Hepatocyte (in vitro differentiated cells): ENCODE results near the gene A3GALT2. TPM values are rescaled to one million over a fixed set of nuclear protein-coding genes. Genes with fewer than 3 reads are reported as not detected.

Source experiments
- DNase-seq: peaks from one replicate; pipeline ENCODE4 v3.0.0-alpha.2; 2016; ENCODE audit warnings: low spot score
- H2AFZ ChIP-seq: fragments of 200-600 bp; sonication (generic); 2 replicates; pipeline ENCODE4 v1.6.0; 2016; ENCODE audit warnings: antibody characterized with exemption, mild to moderate bottlenecking
- H3K27ac ChIP-seq: fragments of 200-600 bp; sonication (generic); 2 replicates; pipeline ENCODE4 v1.5.1; 2016; ENCODE audit warnings: mild to moderate bottlenecking
- H3K27me3 ChIP-seq: fragments of 200-600 bp; sonication (generic); 2 replicates; pipeline ENCODE4 v1.6.1; 2016
- H3K36me3 ChIP-seq: fragments of 200-600 bp; sonication (generic); replicated peaks from 2 replicates; pipeline ENCODE4 v1.5.1; 2016; ENCODE audit warnings: low read depth; ENCODE audit not compliant: insufficient read depth
- H3K4me1 ChIP-seq: fragments of 200-600 bp; sonication (generic); 2 replicates; pipeline ENCODE4 v1.5.1; 2016; ENCODE audit warnings: mild to moderate bottlenecking, moderate library complexity; ENCODE audit not compliant: insufficient read depth
- H3K4me2 ChIP-seq: fragments of 200-600 bp; sonication (generic); 2 replicates; pipeline ENCODE4 v1.6.0; 2016
- H3K4me3 ChIP-seq: fragments of 200-600 bp; sonication (generic); 2 replicates; pipeline ENCODE4 v1.5.1; 2016; ENCODE audit warnings: mild to moderate bottlenecking
- H3K79me2 ChIP-seq: fragments of 200-600 bp; sonication (generic); 2 replicates; pipeline ENCODE4 v1.6.0; 2017; ENCODE audit warnings: mild to moderate bottlenecking
- H3K9me2 ChIP-seq: fragments of 200-600 bp; sonication (generic); replicated peaks from 2 replicates; pipeline ENCODE4 v1.6.0; 2017; ENCODE audit warnings: mild to moderate bottlenecking; ENCODE audit not compliant: insufficient read depth
- H3K9me3 ChIP-seq: fragments of 200-600 bp; sonication (generic); 2 replicates; pipeline ENCODE4 v1.5.1; 2016; ENCODE audit warnings: low read depth, mild to moderate bottlenecking
- H4K20me1 ChIP-seq: fragments of 200-600 bp; sonication (generic); 2 replicates; pipeline ENCODE4 v1.6.0; 2016; ENCODE audit warnings: mild to moderate bottlenecking; ENCODE audit not compliant: insufficient read depth, poor library complexity, severe bottlenecking
- EZH2 ChIP-seq: fragments of 200-600 bp; sonication (generic); IDR thresholded peaks from 2 replicates; pipeline ENCODE4 v1.6.1; 2016; ENCODE audit warnings: antibody characterized with exemption, mild to moderate bottlenecking, borderline replicate concordance
- EZH2phosphoT487 ChIP-seq: fragments of 200-600 bp; sonication (generic); IDR thresholded peaks from one replicate; pipeline ENCODE4 v1.6.1; 2018; ENCODE audit warnings: antibody characterized with exemption, mild to moderate bottlenecking, low read depth, moderate library complexity; ENCODE audit not compliant: unreplicated experiment, severe bottlenecking
- WGBS: methylation state at CpG from one replicate; pipeline ENCODE4 v1.1.6; 2016; ENCODE audit warnings: low lambda C conversion rate; ENCODE audit errors: missing lambda C conversion rate; 5-methylcytosine and 5-hydroxymethylcytosine counted together
- polyA plus RNA-seq: library from polyadenylated mRNA; unstranded; fragments of >200 nt; fragmentation: Nextera tagmentation; extraction: Ambion mirVana; gene quantifications from 2 replicates; pipeline ENCODE4 v1.2.1, GENCODE V29; 2016
- total RNA-seq: library from RNA; depleted of rRNA; stranded (reverse); fragments of >200 nt; gene quantifications from 2 replicates; pipeline ENCODE4 v1.2.3, GENCODE V29; 2014
- TF ChIP-seq, protein P1 (sequence below): fragments of 200-600 bp; sonication (generic); IDR thresholded peaks from 2 replicates; pipeline ENCODE4 v1.5.1; 2016; ENCODE audit warnings: antibody characterized with exemption, mild to moderate bottlenecking; ENCODE audit not compliant: poor library complexity

A3GALT2 gene
- total and polyA plus RNA-seq, 2 experiments from 2014 or later, result not detected

DNA sequence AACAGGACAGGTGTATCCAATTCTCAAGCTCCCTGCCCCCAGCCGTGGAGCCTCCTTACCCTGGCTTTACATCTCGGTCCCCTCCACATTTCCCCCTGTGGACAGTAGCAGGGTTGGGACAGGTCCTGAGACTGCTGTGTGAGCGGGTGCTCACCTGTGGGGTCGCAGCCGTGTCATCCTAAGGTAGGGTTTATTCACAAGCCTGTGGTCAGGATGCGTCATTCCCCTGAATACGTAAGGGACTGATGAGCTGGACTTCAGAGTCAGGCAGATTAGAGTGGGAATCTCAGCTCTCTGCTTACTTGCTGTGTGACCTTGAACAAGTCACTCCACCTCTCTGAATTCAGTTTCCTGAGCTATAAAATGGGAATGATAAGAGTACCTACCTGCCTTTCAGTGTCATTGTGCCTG, 46.9 kb downstream of the A3GALT2 start:
- Histone ChIP-seq H4K20me1 (peaks cover 65% of the 10 kb centered on the region), H3K4me2 (no peak overlapping the region), H3K79me2 (peaks cover 60% of the 10 kb centered on the region), H3K4me3 (no peak overlapping the region), H3K9me3 (no peaks in the 10 kb centered on the region), H2AFZ (no peak overlapping the region), H3K27me3 (no peaks in the 10 kb centered on the region), H3K4me1 (no peaks in the 10 kb centered on the region), H3K27ac (no peak overlapping the region), H3K9me2 (no peaks in the 10 kb centered on the region), H3K36me3 (no peaks in the 10 kb centered on the region)
- 81% methylated on average over 7 of the region's 7 CpGs for WGBS
- no peak for DNase-seq
- TF ChIP-seq EZH2phosphoT487 (no peak), EZH2 (no peak)
- TF ChIP-seq, protein P1, sequence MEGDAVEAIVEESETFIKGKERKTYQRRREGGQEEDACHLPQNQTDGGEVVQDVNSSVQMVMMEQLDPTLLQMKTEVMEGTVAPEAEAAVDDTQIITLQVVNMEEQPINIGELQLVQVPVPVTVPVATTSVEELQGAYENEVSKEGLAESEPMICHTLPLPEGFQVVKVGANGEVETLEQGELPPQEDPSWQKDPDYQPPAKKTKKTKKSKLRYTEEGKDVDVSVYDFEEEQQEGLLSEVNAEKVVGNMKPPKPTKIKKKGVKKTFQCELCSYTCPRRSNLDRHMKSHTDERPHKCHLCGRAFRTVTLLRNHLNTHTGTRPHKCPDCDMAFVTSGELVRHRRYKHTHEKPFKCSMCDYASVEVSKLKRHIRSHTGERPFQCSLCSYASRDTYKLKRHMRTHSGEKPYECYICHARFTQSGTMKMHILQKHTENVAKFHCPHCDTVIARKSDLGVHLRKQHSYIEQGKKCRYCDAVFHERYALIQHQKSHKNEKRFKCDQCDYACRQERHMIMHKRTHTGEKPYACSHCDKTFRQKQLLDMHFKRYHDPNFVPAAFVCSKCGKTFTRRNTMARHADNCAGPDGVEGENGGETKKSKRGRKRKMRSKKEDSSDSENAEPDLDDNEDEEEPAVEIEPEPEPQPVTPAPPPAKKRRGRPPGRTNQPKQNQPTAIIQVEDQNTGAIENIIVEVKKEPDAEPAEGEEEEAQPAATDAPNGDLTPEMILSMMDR, result no peak

DNA sequence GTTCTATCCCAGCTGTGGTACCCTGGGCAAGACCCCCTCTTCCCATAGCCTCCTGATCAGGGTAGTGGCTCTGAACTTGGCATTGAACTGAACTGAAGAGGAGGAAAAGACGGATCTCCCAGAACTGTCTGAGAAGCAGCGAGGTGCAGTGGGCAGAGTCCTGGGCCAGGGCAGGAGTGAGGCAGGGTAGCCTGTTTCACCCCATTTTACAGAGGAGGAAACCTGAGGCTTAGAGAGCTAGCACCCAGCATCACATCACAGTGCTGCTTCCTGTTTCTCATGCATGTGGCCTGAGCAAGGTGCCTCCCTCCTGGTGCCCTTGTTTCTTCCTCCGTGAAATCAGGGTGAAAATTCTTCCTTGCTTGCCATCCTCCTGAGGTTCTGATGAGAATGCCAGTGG, 47.5 kb downstream of the A3GALT2 start:
- no peaks in the 10 kb centered on the region for H3K27me3 ChIP-seq
- no peaks in the 10 kb centered on the region for H3K9me2 ChIP-seq
- WGBS, result 97% methylated on average over 3 of the region's 3 CpGs
- H3K9me3 ChIP-seq, result no peaks in the 10 kb centered on the region
- H3K36me3 ChIP-seq, result no peaks in the 10 kb centered on the region
- H4K20me1 ChIP-seq, result peaks cover 70% of the 10 kb centered on the region
- H3K27ac ChIP-seq, result no peak overlapping the region
- H3K79me2 ChIP-seq, result peaks cover 66% of the 10 kb centered on the region
- no peak overlapping the region for H3K4me2 ChIP-seq
- TF ChIP-seq EZH2 (no peak), EZH2phosphoT487 (no peak)
- TF ChIP-seq, protein P1, result no peak
- H3K4me3 ChIP-seq, result no peak overlapping the region
- DNase-seq, result no peak
- H3K4me1 ChIP-seq, result no peaks in the 10 kb centered on the region
- no peak overlapping the region for H2AFZ ChIP-seq

DNA sequence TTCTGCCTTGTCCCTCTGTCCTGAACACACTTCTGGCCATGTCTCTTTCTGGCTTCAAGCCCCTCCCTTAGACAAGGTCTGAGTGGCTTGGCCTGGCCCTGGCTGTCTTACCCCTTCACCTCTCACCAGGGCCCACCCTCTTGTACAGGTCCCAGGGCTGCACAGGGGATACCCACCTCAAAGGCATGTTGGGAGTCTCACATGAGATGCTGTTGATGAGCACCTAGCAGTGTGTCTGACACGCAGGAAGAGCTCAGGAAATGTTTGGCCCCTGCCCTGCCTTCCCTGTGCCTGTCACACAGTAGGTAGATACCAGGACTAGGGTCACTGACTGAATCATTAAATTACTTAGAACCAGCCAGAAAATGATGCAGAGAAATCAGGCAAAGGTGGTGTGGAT, 48.0 kb downstream of the A3GALT2 start:
- TF ChIP-seq EZH2 (no peak), EZH2phosphoT487 (no peak)
- TF ChIP-seq, protein P1, result no peak
- Histone ChIP-seq H3K4me3 (no peak overlapping the region), H3K27me3 (no peaks in the 10 kb centered on the region), H3K9me3 (no peaks in the 10 kb centered on the region), H2AFZ (no peak overlapping the region), H4K20me1 (peaks cover 75% of the 10 kb centered on the region), H3K36me3 (no peaks in the 10 kb centered on the region), H3K4me2 (no peak overlapping the region), H3K27ac (no peak overlapping the region), H3K4me1 (no peaks in the 10 kb centered on the region), H3K79me2 (peaks cover 71% of the 10 kb centered on the region), H3K9me2 (no peaks in the 10 kb centered on the region)
- no peak for DNase-seq
- 85% methylated on average over 1 of the region's 1 CpG for WGBS

DNA sequence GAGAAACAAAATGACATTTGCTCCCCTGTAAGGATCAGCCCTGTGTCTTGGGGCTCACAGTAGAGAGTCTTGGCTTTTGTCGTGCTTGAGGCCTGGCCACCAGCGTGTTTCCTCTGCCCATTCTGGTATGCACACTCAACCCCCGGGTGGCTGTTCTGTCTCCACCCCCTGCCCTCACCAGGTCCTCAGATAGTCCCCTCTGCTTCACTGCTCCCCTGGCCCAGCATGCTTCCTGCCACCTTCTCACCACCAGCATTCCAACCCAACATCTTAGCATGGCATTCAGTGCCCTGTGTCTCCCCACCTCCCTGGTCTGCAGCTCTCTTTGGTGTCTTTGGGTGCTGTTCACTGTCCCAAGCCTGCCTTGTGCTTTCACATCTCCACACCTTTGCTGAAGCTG, 48.4 kb downstream of the A3GALT2 start:
- no peaks in the 10 kb centered on the region for H3K36me3 ChIP-seq
- TF ChIP-seq, protein P1, result no peak
- TF ChIP-seq EZH2phosphoT487 (no peak), EZH2 (no peak)
- no peak for DNase-seq
- no peak overlapping the region for H3K27ac ChIP-seq
- H3K4me1 ChIP-seq, result no peaks in the 10 kb centered on the region
- H3K4me2 ChIP-seq, result no peak overlapping the region
- H3K4me3 ChIP-seq, result no peak overlapping the region
- H2AFZ ChIP-seq, result no peak overlapping the region
- H3K9me3 ChIP-seq, result no peaks in the 10 kb centered on the region
- H3K79me2 ChIP-seq, result peaks cover 75% of the 10 kb centered on the region
- no peaks in the 10 kb centered on the region for H3K9me2 ChIP-seq
- H3K27me3 ChIP-seq, result no peaks in the 10 kb centered on the region
- 87% methylated on average over 3 of the region's 3 CpGs for WGBS
- H4K20me1 ChIP-seq, result peaks cover 79% of the 10 kb centered on the region
